Esophagus muscularis mucosa (tissue), 2 donors: Measurements from ENCODE around the gene ADORA2A.
"Not testable (repeated sequence)": the region's sequence is repeated elsewhere in the genome, so short reads cannot be mapped to it uniquely, and the experiment has no call there.

Experiments
- POLR2A ChIP-seq: fragments of 450-650 bp; IDR thresholded peaks from one replicate; pipeline ENCODE4 v1.6.1; 2017; ENCODE audit warnings: antibody characterized with exemption, moderate library complexity, mild to moderate bottlenecking, low read depth
- POLR2AphosphoS5 ChIP-seq, 2 donors: sonication (generic); formaldehyde crosslinking; IDR thresholded peaks; one replicate each; pipeline ENCODE4 v1.6.1; 2017; ENCODE audit warnings: antibody characterized with exemption in 2 of 2

DNA sequence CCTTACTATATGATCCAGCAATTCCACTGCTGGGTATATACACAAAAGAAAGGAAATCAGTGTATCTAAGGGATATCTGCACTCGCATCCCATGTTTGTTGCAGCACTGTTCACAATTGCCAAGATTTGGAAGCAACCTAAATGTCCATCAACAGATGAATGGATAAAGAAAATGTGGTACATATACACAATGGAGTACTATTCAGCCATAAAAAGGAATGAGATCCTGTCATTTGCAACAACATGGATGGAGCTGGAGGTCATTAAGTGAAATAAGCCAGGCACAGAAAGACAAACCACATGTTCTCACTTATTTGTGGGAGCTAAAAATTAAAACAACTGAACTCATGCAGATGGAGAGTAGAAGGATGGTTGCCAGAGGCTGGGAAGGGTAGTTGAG lies 62.0 kb downstream of the ADORA2A start:
- not testable (repeated sequence) for TF ChIP-seq POLR2AphosphoS5 (IDR thresholded peaks at IDR 0.05); POLR2A
